ENCODE measurements around the gene MAP2K2.

Gene MAP2K2

GRCh38 chr19:4083677-4084546, 40.0 kb downstream of the MAP2K2 start:
- no peak overlapping the region for H3K27ac ChIP-seq
- no peak for TF ChIP-seq FOXP2 (optimal IDR thresholded peaks at IDR 0.05; ENCODE audit: control extremely low read depth, extremely low read length, insufficient read depth)
- TF ChIP-seq EZH2 (IDR thresholded peaks at IDR 0.05) = no peak
- TF ChIP-seq POLR2AphosphoS5 (IDR thresholded peaks at IDR 0.05; ENCODE audit: borderline replicate concordance, low read depth, low read length) = no peak
- H3K9me3 ChIP-seq (ENCODE audit: low read depth, low read length) = no peaks in the 10 kb centered on the region
- no peaks in the 10 kb centered on the region for H3K36me3 ChIP-seq (ENCODE audit: insufficient read depth, low read length)
- no peak overlapping the region for H3K4me3 ChIP-seq
- no peak overlapping the region for H3K9ac ChIP-seq (ENCODE audit: insufficient read length)
- no peak for DNase-seq (ENCODE audit: low read depth, low spot score)

DNA sequence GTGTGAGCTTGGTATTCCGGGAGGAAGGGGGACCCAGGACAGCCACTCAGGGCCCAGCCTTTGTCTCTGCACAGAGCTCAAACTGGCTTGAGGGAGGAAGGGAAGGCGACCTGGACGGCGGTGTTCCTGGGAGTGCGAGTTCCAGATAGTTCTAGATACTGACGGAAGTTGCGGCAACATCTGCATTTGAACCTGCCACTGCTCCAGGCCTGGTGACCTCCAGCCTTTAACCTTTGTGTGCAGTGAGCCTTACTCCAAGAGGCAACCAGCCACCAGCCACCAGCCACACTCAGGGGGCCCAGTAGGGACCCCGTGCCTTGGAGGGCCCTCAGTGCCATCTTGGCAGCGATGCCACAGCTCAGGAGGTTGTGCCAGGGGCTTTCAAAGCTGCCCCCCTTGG, 41.8 kb downstream of the MAP2K2 start:
- no peak overlapping the region for H3K9ac ChIP-seq (ENCODE audit: insufficient read length)
- no peak overlapping the region for H3K4me3 ChIP-seq

DNA sequence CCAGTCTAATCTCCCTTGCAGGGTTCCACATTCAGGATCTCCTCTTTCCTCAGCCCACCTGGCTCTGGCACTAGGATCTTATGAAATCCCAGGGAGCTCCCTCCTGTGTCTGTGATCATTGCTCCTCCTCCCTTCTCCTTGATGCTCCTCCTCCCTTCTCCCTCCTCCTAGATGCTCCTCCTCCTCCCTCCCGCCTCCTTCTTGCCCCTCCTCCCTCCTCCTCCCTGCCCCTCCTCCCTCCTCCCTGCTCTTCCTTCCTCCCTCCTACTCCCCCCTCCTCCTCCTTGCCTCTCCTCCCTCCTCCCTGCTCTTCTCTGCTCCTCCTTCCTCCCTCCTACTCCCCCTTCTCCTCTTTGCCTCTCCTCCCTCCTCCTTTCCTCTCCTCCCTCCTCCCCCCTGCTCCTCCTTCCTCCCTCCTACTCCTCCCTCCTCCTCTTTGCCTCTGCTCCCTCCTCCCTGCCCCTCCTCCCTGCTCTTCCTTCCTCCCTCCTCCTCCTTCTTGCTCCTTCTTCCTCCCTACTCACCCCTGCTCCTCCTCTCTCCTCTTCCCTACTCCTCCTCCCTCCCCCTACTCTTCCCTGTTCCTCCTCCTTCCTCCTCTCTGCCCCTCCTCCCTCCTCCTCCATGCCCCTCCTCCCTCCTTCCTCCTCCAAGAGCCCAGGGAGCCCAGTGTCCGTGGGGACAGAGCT, 42.3 kb downstream of the MAP2K2 start:
- Histone ChIP-seq H3K9me3 (ENCODE audit: low read depth, low read length) (no peaks in the 10 kb centered on the region), H3K36me3 (ENCODE audit: insufficient read depth, low read length) (no peaks in the 10 kb centered on the region), H3K4me3 (no peak overlapping the region), H3K27ac (no peak overlapping the region), H3K9ac (ENCODE audit: insufficient read length) (no peak overlapping the region)
- DNase-seq (ENCODE audit: low read depth, low spot score) = no peak
- TF ChIP-seq POLR2AphosphoS5 (IDR thresholded peaks at IDR 0.05; ENCODE audit: borderline replicate concordance, low read depth, low read length) = no peak
- TF ChIP-seq EZH2 (IDR thresholded peaks at IDR 0.05) = no peak
- TF ChIP-seq FOXP2 (optimal IDR thresholded peaks at IDR 0.05; ENCODE audit: control extremely low read depth, extremely low read length, insufficient read depth) = no peak

More for the DNA sequence above, 41.8 kb downstream of the MAP2K2 start:
- no peak for TF ChIP-seq EZH2 (IDR thresholded peaks at IDR 0.05)
- Histone ChIP-seq H3K27ac (no peak overlapping the region), H3K9me3 (ENCODE audit: low read depth, low read length) (no peaks in the 10 kb centered on the region), H3K36me3 (ENCODE audit: insufficient read depth, low read length) (no peaks in the 10 kb centered on the region)
- no peak for DNase-seq (ENCODE audit: low read depth, low spot score)

GRCh38 chr19:4080473-4080872, 43.4 kb downstream of the MAP2K2 start:
- Histone ChIP-seq H3K27ac (no peak overlapping the region), H3K36me3 (ENCODE audit: insufficient read depth, low read length) (no peaks in the 10 kb centered on the region), H3K4me3 (no peak overlapping the region), H3K9ac (ENCODE audit: insufficient read length) (no peak overlapping the region), H3K9me3 (ENCODE audit: low read depth, low read length) (no peaks in the 10 kb centered on the region)
- no peak for DNase-seq (ENCODE audit: low read depth, low spot score)
- TF ChIP-seq EZH2 (IDR thresholded peaks at IDR 0.05) (no peak), FOXP2 (optimal IDR thresholded peaks at IDR 0.05; ENCODE audit: control extremely low read depth, extremely low read length, insufficient read depth) (no peak), POLR2AphosphoS5 (IDR thresholded peaks at IDR 0.05; ENCODE audit: borderline replicate concordance, low read depth, low read length) (no peak)

DNA sequence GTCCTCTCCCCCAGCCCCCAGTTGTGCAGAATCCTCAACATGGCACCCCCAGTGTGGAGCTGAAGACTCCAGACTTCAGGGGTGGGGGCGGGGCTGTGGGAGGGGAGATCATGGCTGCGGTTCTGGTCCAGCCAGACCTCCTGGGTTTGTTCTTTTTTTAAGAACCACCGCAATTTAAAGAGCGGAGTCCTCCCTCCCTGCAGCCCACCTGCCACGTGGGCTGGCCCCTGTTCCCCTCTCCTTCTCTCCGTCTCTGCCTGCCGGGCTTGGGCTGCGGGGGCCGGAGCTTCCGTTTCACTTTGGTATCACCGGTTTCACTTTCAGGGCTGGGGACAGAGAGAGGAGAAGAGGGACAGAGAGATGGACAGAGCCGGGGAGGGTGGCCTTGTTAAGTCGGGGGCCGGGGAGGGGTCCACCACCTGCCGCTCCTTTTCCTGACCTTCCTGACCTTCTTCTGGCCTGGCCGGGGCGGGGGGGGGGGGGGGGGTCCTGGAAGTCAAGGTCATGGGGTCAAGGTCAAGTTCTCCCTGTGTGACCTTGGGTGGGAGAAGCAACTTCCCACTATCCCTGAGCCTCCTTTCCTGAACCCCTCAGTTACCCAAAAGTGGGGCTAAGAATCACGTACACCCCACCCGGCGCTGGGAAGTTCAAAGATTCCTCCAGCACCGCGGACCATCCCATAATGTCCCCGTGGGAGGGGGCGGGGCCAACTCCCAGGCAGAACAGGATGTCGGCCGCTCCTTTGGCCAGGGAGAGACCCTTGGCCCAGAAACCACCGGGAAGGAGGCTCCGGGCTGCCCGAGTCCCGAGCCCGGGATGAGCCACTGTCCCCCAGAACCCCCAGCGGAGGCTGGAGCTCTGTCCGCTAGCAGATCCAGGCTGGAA, 45.9 kb downstream of the MAP2K2 start:
- Histone ChIP-seq H3K9ac (ENCODE audit: insufficient read length) (no peak overlapping the region), H3K27ac (no peak overlapping the region), H3K4me3 (no peak overlapping the region), H3K36me3 (ENCODE audit: insufficient read depth, low read length) (no peaks in the 10 kb centered on the region), H3K9me3 (ENCODE audit: low read depth, low read length) (no peaks in the 10 kb centered on the region)
- no peak for TF ChIP-seq EZH2 (IDR thresholded peaks at IDR 0.05)
- no peak for DNase-seq (ENCODE audit: low read depth, low spot score)

DNA sequence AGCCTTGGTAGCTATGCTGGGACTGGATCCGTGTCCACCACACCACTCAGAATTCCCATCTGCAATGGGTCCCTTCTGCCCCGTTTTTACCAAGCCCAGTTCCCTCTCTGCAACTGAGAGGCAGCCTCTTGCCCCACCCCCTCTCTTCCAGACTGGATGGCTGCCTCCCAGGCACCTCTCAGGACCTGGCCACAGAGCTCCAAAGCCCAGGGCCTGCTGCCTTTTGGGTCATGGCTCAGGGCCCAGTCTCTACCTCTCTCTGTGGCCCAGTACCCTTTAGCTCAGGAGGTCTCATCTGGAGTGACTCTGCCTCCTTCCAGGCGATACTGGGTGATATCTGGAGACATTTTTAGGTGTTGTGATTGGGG, 46.9 kb downstream of the MAP2K2 start:
- no peaks in the 10 kb centered on the region for H3K36me3 ChIP-seq (ENCODE audit: insufficient read depth, low read length)
- no peak for DNase-seq (ENCODE audit: low read depth, low spot score)
- H3K4me3 ChIP-seq = no peak overlapping the region
- H3K27ac ChIP-seq = no peak overlapping the region
- H3K9ac ChIP-seq (ENCODE audit: insufficient read length) = no peak overlapping the region
- TF ChIP-seq FOXP2 (optimal IDR thresholded peaks at IDR 0.05; ENCODE audit: control extremely low read depth, extremely low read length, insufficient read depth) (no peak), EZH2 (IDR thresholded peaks at IDR 0.05) (no peak), POLR2AphosphoS5 (IDR thresholded peaks at IDR 0.05; ENCODE audit: borderline replicate concordance, low read depth, low read length) (no peak)
- no peaks in the 10 kb centered on the region for H3K9me3 ChIP-seq (ENCODE audit: low read depth, low read length)

DNA sequence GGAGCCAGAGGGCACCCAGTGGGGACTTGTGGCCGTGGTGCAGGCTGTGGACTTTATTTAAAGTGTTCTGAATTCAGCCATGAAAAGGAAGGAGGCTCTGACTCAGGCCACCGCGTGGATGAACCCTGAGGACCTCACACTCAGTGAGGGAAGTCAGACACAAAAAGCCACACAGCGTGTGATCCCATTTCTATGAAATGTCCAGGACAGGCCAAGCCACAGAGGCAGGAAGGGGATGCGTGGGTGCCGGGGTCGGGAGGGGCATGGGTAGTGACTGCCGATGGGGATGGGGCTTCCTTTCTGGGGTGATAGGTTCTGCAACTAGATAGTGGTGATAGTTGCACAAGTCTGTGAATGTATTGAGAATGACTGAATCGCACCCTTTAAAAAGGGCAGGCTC, 48.5 kb downstream of the MAP2K2 start:
- DNase-seq (ENCODE audit: low read depth, low spot score) = no peak
- Histone ChIP-seq H3K9ac (ENCODE audit: insufficient read length) (no peak overlapping the region), H3K36me3 (ENCODE audit: insufficient read depth, low read length) (no peaks in the 10 kb centered on the region), H3K4me3 (no peak overlapping the region), H3K27ac (no peak overlapping the region), H3K9me3 (ENCODE audit: low read depth, low read length) (no peaks in the 10 kb centered on the region)
- TF ChIP-seq EZH2 (IDR thresholded peaks at IDR 0.05) (no peak), POLR2AphosphoS5 (IDR thresholded peaks at IDR 0.05; ENCODE audit: borderline replicate concordance, low read depth, low read length) (no peak), FOXP2 (optimal IDR thresholded peaks at IDR 0.05; ENCODE audit: control extremely low read depth, extremely low read length, insufficient read depth) (no peak)

DNA sequence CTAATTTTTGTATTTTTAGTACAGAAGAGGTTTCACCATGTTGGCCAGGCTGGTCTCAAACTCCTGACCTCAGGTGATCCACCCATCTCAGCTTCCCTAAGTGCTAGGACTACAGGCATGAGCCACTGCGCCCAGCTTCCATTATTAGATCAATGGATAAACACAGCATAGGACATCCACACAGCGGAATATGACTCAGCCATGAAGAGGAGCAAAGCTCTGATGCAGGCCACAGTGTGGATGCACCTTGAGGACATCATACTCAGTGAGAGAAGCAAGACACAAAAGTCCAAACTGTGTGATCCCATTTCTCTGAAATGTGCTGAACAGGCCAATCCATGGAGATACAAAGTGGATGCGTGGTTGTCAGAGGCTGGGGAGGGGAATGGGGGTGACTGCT, 52.3 kb downstream of the MAP2K2 start:
- H3K9me3 ChIP-seq (ENCODE audit: low read depth, low read length) = no peaks in the 10 kb centered on the region
- H3K27ac ChIP-seq = no peak overlapping the region
- H3K4me3 ChIP-seq = no peak overlapping the region
- DNase-seq (ENCODE audit: low read depth, low spot score) = no peak
- TF ChIP-seq FOXP2 (optimal IDR thresholded peaks at IDR 0.05; ENCODE audit: control extremely low read depth, extremely low read length, insufficient read depth) (no peak), POLR2AphosphoS5 (IDR thresholded peaks at IDR 0.05; ENCODE audit: borderline replicate concordance, low read depth, low read length) (no peak), EZH2 (IDR thresholded peaks at IDR 0.05) (no peak)
- H3K36me3 ChIP-seq (ENCODE audit: insufficient read depth, low read length) = no peaks in the 10 kb centered on the region
- H3K9ac ChIP-seq (ENCODE audit: insufficient read length) = no peak overlapping the region

Measured in SK-N-MC (cell line).